GM20000 (cell line): ENCODE results near the gene ACOT13.
"Not testable (repeated sequence)": the region's sequence is repeated elsewhere in the genome, so short reads cannot be mapped to it uniquely, and the experiment has no call there.

ENCODE experiments used
- DNase-seq: peaks from one replicate; pipeline ENCODE4 v3.0.0; 2012; ENCODE audit warnings: low spot score
- CTCF ChIP-seq: IDR thresholded peaks from 2 replicates; pipeline ENCODE4 v1.5.1; 2012; ENCODE audit warnings: mild to moderate bottlenecking, control low read depth; ENCODE audit errors: extremely low read depth, missing control alignments

ACOT13 gene

GRCh38 chr6:24721461-24722215 is 54.8 kb downstream of the ACOT13 start:
- no peak for TF ChIP-seq CTCF
- DNase-seq = peak; percentile 65

GRCh38 chr6:24723270-24723669 is 56.4 kb downstream of the ACOT13 start:
- no peak for TF ChIP-seq CTCF
- DNase-seq = no peak

GRCh38 chr6:24730653-24731052 is 63.8 kb downstream of the ACOT13 start:
- DNase-seq = not testable (repeated sequence)

- not testable (repeated sequence) for DNase-seq
Measured at GRCh38 chr6:24731456-24732134, 64.7 kb downstream of the ACOT13 start.

- DNase-seq = no peak
- no peak for TF ChIP-seq CTCF
Measured at GRCh38 chr6:24734166-24734565, 67.3 kb downstream of the ACOT13 start.

GRCh38 chr6:24734710-24735109 is 67.8 kb downstream of the ACOT13 start:
- not testable (repeated sequence) for DNase-seq

- no peak for DNase-seq
- TF ChIP-seq CTCF = no peak
Measured at GRCh38 chr6:24738741-24739140, 71.9 kb downstream of the ACOT13 start.

GRCh38 chr6:24740861-24741260 is 74.0 kb downstream of the ACOT13 start:
- no peak for TF ChIP-seq CTCF
- no peak for DNase-seq

- no peak for DNase-seq
- no peak for TF ChIP-seq CTCF
Measured at GRCh38 chr6:24742216-24742738, 75.4 kb downstream of the ACOT13 start.
